Liver (tissue), 3 donors: ENCODE measurements around the gene NOSIP.

Experiments used
- ATF3 ChIP-seq: IDR thresholded peaks from 2 replicates; pipeline ENCODE4 v1.6.1; 2016; ENCODE audit warnings: antibody characterized with exemption
- CTCF ChIP-seq: fragments of 150-350 bp; IDR thresholded peaks from 2 replicates; pipeline ENCODE4 v1.5.1; 2017; ENCODE audit warnings: improper control_type of control experiment, low read depth, low read length; ENCODE audit not compliant: missing input control
- FOXA1 ChIP-seq: IDR thresholded peaks from 2 replicates; pipeline ENCODE4 v1.6.1; 2016; ENCODE audit warnings: antibody characterized with exemption
- GABPA ChIP-seq, 2 donors: IDR thresholded peaks in 1 of 2; conservative IDR thresholded peaks in 1 of 2; 2 replicates each; pipeline ENCODE4 v1.6.1; 2016; ENCODE audit warnings: antibody characterized with exemption in 2 of 2, mild to moderate bottlenecking in 1 of 2, moderate library complexity in 1 of 2
- HNF4A ChIP-seq, 2 donors: conservative IDR thresholded peaks; 2 replicates each; pipeline ENCODE4 v1.6.1; 2016; ENCODE audit warnings: antibody characterized with exemption in 2 of 2, mild to moderate bottlenecking in 2 of 2
- RAD21 ChIP-seq, 2 donors: IDR thresholded peaks; 2 replicates each; pipeline ENCODE4 v1.6.1; 2016; ENCODE audit warnings: antibody characterized with exemption in 2 of 2, mild to moderate bottlenecking in 2 of 2
- SP1 ChIP-seq: IDR thresholded peaks from 2 replicates; pipeline ENCODE4 v1.6.1; 2018; ENCODE audit warnings: antibody characterized with exemption, mild to moderate bottlenecking
- TAF1 ChIP-seq: conservative IDR thresholded peaks from 2 replicates; pipeline ENCODE4 v1.6.1; 2016; ENCODE audit warnings: antibody characterized with exemption, mild to moderate bottlenecking
- YY1 ChIP-seq: IDR thresholded peaks from 2 replicates; pipeline ENCODE4 v1.6.1; 2016; ENCODE audit warnings: antibody characterized with exemption, mild to moderate bottlenecking
- donor health status: healthy.
- donor health status: healthy.

- TF ChIP-seq CTCF: no peak
- no peak for TF ChIP-seq YY1
- TF ChIP-seq TAF1: no peak
- no peak for TF ChIP-seq GABPA (IDR thresholded peaks at IDR 0.05 in 1 of 2, conservative IDR thresholded peaks at IDR 0.05 in 1 of 2)
- no peak for TF ChIP-seq RAD21 (IDR thresholded peaks at IDR 0.05)
- no peak for TF ChIP-seq FOXA1
- TF ChIP-seq HNF4A (conservative IDR thresholded peaks at IDR 0.05): no peak
- no peak for TF ChIP-seq ATF3
- no peak for TF ChIP-seq SP1
Measured at GRCh38 chr19:49559443-49559842, 20.9 kb downstream of the NOSIP start.
